ENCODE data around the gene LIFR. TPM values are rescaled to one million over a fixed set of nuclear protein-coding genes. Genes with fewer than 3 reads are reported as not detected.

LIFR gene
- total RNA-seq, 3 donors from 2014 or later: 179 to 225 (median 222) TPM

DNA sequence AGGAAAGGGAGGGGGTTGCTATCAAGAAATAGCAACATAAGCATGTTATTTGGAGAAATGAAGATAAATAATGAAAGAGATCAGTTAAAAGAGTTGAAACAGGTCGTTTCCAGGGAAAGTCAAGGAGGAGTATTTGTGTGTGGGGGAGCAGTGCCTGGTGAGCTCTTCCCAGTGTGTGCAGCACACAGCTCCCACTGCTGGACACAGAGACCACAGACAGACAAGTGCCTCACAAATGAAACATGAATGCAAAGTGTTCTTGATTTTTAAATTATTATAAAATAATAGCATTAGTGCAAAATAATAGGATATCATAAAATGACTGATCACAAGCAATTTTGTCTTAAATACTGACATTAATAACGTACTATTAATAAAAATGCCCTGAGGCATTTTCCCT, 40.8 kb downstream of the LIFR start:
- H3K9me3 ChIP-seq: no peaks in the 10 kb centered on the region
- intact Hi-C loops (cut with DNase I; ENCODE audit: low total_unique reads): no loop called here
- no peaks in the 10 kb centered on the region for H3K36me3 ChIP-seq
- no peaks in the 10 kb centered on the region for H3K4me1 ChIP-seq
- no peak overlapping the region for H3K4me3 ChIP-seq
- H3K27me3 ChIP-seq: no peaks in the 10 kb centered on the region
- no peak overlapping the region for H3K27ac ChIP-seq
- no peak for DNase-seq (ENCODE audit: low spot score in 2 of 2)
- TF ChIP-seq, protein P1, sequence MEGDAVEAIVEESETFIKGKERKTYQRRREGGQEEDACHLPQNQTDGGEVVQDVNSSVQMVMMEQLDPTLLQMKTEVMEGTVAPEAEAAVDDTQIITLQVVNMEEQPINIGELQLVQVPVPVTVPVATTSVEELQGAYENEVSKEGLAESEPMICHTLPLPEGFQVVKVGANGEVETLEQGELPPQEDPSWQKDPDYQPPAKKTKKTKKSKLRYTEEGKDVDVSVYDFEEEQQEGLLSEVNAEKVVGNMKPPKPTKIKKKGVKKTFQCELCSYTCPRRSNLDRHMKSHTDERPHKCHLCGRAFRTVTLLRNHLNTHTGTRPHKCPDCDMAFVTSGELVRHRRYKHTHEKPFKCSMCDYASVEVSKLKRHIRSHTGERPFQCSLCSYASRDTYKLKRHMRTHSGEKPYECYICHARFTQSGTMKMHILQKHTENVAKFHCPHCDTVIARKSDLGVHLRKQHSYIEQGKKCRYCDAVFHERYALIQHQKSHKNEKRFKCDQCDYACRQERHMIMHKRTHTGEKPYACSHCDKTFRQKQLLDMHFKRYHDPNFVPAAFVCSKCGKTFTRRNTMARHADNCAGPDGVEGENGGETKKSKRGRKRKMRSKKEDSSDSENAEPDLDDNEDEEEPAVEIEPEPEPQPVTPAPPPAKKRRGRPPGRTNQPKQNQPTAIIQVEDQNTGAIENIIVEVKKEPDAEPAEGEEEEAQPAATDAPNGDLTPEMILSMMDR (IDR thresholded peaks at IDR 0.05): peak in 1 of 3 donors; percentile 18
- TF ChIP-seq POLR2AphosphoS5 (IDR thresholded peaks at IDR 0.05): no peak
- TF ChIP-seq POLR2A (IDR thresholded peaks at IDR 0.05): no peak

DNA sequence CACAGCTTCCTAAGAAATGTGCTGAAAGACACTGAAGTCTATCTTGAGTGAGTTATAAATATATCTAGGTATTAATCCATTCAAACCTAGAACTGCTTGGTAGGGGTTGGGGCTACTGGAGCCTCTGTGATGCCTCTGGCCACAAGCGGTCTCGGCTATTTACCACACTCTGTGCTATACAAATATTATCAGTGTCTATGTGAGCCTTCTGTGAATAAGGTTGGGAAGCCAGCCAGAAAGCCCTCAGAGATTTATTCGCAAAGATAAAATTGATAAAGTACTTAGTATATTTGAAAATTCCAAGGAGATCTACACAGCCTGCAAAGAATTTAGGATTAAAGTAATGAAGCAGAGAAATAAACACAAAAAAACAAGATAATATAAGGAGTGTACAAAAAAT, 41.4 kb downstream of the LIFR start:
- Histone ChIP-seq H3K4me3 (no peak overlapping the region), H3K4me1 (no peaks in the 10 kb centered on the region), H3K27ac (no peak overlapping the region), H3K36me3 (no peaks in the 10 kb centered on the region), H3K27me3 (no peaks in the 10 kb centered on the region), H3K9me3 (no peaks in the 10 kb centered on the region)
- intact Hi-C loops (cut with DNase I; ENCODE audit: low total_unique reads): no loop called here
- TF ChIP-seq POLR2A (IDR thresholded peaks at IDR 0.05) (no peak), POLR2AphosphoS5 (IDR thresholded peaks at IDR 0.05) (no peak)
- TF ChIP-seq, protein P1 (IDR thresholded peaks at IDR 0.05): no peak
- no peak for DNase-seq (ENCODE audit: low spot score in 2 of 2)

DNA sequence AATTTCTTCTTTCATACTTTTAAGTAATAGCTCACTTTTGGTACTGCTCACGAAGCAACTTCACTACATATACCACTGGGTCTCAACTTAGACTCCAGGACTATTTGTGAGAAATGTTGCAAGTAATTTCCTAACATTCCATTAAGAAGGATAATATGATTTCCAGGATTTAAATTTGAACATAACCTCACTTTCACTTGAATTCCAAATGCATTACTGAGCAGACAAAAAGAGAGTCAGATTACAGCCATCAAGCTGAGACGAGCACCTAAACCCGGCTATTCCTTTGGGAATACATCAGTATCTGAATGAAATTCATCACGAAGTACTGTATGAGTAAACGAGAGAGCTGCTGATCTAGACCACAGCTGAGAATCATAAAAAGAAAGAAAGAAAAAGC, 47.3 kb downstream of the LIFR start:
- DNase-seq (ENCODE audit: low spot score in 2 of 2): no peak
- TF ChIP-seq, protein P1 (IDR thresholded peaks at IDR 0.05): no peak
- no peak for TF ChIP-seq POLR2A (IDR thresholded peaks at IDR 0.05)
- TF ChIP-seq POLR2AphosphoS5 (IDR thresholded peaks at IDR 0.05): no peak
- Histone ChIP-seq H3K9me3 (no peaks in the 10 kb centered on the region), H3K4me3 (no peak overlapping the region), H3K36me3 (no peaks in the 10 kb centered on the region), H3K4me1 (no peaks in the 10 kb centered on the region), H3K27ac (no peak overlapping the region), H3K27me3 (no peaks in the 10 kb centered on the region)
- intact Hi-C loops (cut with DNase I; ENCODE audit: low total_unique reads): no loop called here

DNA sequence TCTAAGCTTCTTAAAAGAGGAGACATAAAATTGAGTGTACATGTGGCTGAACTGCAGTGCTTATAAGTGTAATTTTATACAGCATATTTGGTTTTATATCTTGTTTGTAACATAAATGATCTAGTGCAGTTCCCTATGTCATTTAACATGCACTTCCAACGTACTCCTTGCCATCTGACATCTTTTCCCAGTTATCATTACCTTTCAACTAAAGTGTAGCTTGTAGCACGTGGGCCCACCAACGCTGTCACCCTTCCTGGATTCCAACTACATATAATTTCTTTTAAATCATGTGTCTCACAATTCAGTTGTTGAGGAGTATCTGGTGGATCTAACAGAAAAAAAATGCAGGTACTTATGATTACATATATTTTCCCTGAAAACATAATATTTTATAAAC, 50.1 kb downstream of the LIFR start:
- intact Hi-C loops (cut with DNase I; ENCODE audit: low total_unique reads): no loop called here
- TF ChIP-seq POLR2A (IDR thresholded peaks at IDR 0.05): no peak
- TF ChIP-seq, protein P1 (IDR thresholded peaks at IDR 0.05): no peak
- no peak for TF ChIP-seq POLR2AphosphoS5 (IDR thresholded peaks at IDR 0.05)
- H3K36me3 ChIP-seq: no peaks in the 10 kb centered on the region

DNA sequence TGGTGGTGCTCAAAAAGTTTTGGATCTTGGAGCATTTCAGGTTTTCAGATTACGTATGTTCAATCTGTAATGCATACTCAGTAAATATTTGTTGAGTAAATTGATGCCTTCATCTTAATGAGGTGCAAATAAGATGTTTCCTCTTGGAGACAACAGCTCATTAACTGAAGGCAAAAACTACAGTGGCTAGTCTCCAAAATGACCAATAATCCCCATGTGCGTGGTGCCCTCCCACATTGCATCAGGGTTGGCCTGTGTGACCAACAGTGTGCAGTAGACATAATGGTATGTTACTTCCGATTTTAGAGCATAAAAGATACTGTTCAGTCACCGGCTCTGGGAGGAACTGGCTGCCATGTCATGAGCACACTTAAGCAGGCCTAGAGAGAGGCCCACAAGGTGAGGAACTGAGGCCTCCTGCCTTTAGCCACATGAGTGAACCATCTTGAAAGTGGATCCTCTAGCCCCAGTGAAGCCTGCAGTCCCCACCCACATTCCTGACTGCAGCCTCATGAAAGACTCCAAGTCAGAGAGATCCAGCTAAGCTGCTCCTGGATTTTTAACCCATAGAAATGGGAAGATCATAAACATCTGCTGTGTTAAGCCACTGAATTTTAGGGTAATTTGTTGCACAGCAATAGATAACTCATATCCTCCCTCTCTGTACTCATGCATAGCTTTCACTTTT, 55.7 kb downstream of the LIFR start:
- no peaks in the 10 kb centered on the region for H3K9me3 ChIP-seq
- no peak overlapping the region for H3K4me3 ChIP-seq
- no peaks in the 10 kb centered on the region for H3K36me3 ChIP-seq
- no peaks in the 10 kb centered on the region for H3K4me1 ChIP-seq
- TF ChIP-seq POLR2A (IDR thresholded peaks at IDR 0.05) (no peak), POLR2AphosphoS5 (IDR thresholded peaks at IDR 0.05) (no peak)
- TF ChIP-seq, protein P1 (IDR thresholded peaks at IDR 0.05): no peak
- DNase-seq (ENCODE audit: low spot score in 2 of 2): no peak
- no peak overlapping the region for H3K27ac ChIP-seq
- intact Hi-C loops (cut with DNase I; ENCODE audit: low total_unique reads): no loop called here
- no peaks in the 10 kb centered on the region for H3K27me3 ChIP-seq

More for the DNA sequence above, 50.1 kb downstream of the LIFR start:
- Histone ChIP-seq H3K27ac (no peak overlapping the region), H3K4me3 (no peak overlapping the region), H3K9me3 (no peaks in the 10 kb centered on the region), H3K4me1 (no peaks in the 10 kb centered on the region), H3K27me3 (no peaks in the 10 kb centered on the region)
- no peak for DNase-seq (ENCODE audit: low spot score in 2 of 2)
